HG03442 (cell line): ENCODE results near the gene PDCL3.
A peak's percentile ranks its signal among the peaks of the same experiment; 100 is the strongest.

Experiments used
- ATAC-seq: cut with Tn5 transposase; IDR thresholded peaks from one replicate; pipeline ENCODE4 v1.9.1; 2021; ENCODE audit warnings: mild to moderate bottlenecking, moderate library complexity; ENCODE audit not compliant: unreplicated experiment

PDCL3 gene

DNA sequence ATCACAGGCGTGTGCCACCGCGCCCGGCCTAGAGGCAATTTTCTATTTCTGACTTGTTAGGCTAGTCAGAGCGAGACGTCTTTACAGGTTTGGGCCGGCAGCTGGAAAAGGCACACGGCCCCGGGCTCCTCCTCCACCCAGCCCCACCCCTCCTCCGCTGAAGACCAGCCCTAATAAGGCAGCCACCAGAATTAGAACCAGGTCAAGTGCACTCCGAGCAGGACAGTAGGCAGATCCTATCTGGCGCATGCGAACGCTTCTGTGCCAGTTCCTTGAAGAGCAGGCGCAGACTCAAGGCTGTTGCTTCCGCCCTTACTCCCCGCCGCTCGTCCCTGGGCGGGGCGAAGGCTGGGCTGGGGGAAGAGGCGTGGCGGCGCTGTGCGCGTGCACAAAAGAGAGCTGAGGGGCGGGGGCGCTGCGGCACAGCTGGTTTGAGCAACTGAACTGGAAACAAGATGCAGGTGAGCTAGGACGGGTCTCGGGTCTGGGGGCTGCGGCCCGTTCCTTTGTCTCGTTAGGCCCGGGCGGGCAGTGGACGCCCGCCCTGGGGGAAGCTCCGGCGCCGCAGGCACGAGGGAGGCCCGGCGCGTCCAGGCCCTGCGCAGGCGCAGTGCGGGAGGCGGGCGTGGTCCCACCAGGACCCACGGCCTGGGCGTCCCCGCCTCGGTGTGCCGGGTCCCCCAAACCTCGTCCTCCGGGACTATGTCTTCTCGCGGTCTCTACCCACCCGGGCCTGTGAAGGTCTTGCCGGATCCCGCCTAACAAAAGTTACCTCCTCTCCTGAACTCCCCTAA is at the start of gene PDCL3:
Gene PDCL3, plus strand, starts transcription at position 381 of the 794 bp plus-strand sequence. Its CDS starts 75 bp downstream, at position 456.
- peak; percentile 95 for ATAC-seq

DNA sequence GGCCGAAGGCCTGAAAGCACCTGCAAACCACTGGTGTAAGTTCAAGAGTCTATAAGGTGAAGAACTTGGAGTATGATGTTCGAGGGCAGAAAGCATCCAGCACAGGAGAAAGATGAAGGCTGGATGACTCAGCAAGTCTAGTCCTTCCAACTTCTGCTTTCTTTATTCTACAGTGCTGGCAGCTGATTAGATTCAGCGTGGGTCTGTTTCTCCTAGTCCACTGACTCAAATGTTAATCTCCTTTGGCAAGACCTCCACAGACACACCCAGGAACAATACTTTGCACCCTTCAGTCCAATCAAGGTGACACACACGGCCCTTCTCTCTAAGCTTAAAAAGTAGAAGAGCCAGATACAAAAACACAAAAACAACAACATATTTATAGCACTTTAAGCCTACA is 49.1 kb upstream of the PDCL3 start:
- no peak for ATAC-seq

DNA sequence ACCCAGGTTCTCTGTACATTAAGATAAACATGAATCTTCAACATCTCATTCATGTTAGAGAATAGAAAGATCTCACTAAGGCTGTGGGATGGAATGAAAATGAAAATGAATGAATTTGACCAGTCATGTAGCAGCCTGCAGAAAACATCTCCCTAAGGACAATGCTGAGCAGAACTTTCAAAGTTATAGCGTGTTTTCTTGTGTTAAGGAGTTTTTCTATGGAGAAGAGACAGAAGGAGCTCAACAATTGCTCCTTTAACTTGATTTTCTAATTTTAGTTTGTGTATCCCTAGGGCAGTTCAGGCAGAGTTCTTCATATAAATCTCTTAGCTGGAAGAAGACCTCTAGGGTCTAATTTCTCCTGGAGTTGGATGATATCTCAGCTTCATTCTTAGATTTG is 45.2 kb upstream of the PDCL3 start:
- ATAC-seq: no peak

DNA sequence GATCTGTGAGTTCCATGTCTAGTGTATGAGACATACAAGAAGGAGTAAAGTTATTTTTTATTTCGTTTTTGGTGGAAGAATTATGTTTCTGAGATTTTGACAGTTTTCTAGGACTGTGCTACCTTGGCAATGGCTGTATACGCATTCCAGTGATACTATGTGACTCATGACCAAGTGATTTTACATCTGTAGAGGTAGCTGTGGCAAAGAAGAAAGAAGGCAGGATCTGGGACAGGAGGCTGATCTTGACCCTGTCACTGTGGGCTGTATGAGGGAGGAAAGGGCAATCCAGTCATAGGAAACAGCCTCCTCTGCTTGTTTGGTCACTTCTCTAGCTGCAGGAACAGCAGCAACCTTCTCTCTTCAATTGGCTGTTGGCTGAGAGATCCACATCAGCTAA is 44.0 kb upstream of the PDCL3 start:
- ATAC-seq: no peak

DNA sequence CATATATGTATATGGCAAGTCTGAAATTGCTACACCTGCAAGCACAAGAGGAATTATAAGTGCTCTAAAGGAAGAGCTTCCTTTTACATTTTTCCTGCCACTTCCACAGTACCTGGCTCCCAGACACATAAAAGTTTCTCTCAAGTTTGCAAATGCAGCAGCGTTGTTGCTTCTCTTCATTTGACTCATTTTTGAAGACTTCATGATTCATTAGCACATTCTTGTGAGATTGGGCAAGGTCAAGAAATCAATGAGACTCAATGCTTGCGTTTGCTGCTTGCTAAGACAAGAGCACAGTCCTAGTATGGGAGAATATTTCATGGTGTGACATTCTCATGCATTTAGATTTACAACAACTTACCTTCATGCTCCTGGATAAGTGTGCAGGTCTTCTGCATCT is 42.6 kb upstream of the PDCL3 start:
- ATAC-seq: no peak

DNA sequence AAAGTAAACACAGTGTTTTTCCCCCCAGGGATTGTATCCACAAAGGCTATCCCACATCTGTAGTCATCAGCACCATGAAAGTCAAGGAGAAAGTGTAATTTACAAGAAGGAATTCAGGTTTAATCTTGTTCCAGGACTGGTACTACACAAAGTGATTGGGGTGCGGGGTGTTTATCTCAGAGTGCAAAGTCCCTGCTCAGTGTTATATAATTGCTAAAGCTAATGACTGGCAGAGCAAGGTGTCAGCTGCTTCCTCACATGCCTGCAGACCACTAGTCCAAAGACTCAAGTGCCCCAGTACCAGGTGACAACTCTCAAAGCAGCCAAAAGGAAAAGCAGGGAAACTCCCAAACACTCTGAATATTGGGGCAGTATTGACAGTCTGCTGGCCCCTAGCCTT is 40.4 kb upstream of the PDCL3 start:
- no peak for ATAC-seq

DNA sequence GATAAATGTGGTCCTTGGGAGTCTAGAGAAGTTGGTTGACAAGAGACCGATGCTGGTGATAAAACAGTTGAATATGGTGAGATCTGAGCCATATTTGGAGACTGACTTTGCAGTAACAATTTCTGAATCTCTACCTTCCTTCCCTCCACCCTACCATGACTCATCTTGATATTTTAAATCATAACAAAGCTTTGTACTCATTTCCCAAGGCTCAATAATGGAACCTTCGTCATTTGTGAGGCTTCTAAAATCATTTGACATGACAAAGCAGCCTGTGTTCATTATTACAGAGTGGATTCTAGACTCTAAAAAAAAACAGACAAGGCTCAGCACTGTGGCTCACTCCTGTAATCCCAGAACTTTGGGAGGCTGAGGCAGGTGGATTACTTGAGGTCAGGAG is 38.5 kb upstream of the PDCL3 start:
- ATAC-seq: no peak

DNA sequence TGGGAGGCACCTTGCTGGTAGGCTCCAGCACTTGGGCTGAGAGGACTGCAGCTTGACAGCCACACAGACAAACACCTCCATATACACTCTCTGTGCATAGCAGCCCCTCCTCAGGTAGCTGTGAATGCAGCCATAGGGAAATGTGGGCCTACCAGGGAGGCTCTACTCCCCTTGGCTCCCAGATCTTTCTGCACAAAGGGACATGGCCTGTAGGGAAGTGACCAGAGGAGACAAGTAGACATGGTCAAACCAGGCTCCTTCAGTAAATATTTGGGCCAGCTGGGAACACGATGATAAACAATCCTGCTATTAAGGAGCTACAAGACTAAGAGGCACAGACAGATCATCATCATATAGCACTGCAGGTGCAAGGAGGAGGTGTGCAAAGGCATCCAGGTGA is 35.9 kb upstream of the PDCL3 start:
- no peak for ATAC-seq

DNA sequence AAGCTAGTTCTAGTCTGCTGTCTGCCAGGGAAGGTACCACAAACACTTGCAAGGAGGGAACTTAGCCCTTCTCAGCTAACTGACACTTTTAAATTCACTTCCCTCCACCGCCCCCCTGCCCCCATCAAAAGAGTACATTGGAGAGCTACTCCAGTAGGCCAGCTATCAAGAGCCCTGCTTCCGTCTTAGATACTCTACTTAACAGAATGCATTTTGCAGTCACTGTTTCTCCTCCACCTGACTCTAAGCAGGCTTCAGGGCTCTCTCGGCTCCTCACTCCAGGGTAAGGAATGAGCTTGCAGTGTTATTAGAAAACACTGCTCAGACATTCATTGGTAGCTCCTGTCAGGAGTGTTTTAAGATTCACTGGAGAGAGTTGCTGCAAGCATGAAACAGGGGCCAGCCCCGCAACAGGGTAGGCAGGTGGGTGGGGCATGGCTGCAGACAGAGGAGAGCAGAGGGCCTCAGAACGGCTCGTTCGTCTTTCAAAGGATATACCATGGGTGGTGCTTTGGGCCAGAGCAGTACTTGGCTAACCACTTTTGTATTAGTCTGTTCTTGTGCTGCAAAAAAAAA is 35.3 kb upstream of the PDCL3 start:
- ATAC-seq: no peak

DNA sequence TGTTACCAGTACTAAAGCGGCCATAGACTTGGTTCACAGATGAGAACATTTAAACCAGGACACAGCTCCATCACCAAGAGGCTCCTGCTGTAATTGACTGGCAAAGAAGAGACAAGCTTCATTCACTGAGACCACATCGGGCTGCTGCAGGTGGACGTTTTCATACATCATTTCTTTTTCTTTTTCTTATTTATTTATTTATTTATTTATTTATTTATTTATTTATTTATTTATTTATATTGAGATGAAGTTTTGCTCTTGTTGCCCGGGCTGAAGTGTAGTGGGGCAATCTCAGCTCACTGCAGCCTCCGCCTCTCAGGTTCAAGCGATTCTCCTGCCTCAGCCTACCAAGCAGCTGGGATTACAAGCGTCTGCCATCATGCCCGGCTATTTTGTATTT is 33.6 kb upstream of the PDCL3 start:
- no peak for ATAC-seq

DNA sequence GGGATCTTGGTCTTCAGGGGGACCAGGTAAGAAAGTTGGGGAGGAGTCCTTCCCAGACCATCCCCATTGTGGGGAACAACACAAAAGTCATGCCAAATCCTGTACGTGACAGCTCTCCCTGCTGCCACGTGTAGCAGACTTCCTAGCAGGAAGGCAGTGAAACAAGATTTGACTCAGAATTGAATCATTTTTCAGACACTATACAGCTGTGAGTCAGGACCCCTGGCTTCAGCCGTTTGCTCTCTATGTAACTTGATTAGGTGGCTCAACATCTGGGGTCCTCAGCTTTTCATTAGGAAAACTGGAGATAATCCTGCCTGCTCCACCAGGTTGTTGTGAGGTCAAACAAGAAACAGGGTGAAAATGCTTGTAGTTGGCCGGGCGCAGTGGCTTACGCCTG is 32.9 kb upstream of the PDCL3 start:
- ATAC-seq: no peak

DNA sequence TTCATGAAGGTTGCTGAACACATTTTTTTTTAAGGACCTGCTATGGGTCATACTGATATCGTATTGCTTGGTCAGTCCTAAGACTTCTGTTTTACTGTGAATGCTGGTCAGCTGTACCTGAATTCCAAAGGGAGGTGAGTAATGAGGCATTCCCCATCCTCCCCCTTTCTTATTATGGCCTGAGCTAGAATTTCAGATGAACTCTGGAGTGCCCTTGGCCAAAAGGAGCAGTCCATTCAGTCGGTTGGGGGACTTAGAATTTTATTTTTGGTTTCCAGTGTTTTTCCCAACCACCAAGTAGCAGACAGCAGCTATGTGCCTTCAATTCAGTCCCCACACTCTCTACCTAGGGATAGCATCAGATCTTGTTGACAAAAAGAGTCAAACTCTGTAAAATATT is 26.9 kb upstream of the PDCL3 start:
- no peak for ATAC-seq

DNA sequence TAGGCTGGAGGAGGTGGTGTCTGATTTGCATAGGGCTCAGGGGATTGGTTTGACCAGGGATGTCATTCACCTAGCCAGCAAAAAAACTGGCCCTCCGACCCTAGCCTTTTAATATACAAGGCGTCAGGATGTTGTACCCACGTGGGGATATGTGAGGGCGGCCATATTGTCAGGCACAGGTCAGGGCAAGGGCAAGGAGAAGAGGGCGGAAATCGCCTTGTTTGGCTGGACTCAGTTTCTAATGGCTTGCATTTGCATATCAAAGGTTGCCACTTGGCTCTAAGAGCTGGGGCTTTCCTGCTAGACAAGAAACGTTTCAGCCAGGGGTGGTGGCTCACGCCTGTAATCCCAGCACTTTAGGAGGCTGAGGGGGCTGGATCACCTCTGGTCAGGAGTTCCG is 24.9 kb upstream of the PDCL3 start:
- ATAC-seq: no peak

DNA sequence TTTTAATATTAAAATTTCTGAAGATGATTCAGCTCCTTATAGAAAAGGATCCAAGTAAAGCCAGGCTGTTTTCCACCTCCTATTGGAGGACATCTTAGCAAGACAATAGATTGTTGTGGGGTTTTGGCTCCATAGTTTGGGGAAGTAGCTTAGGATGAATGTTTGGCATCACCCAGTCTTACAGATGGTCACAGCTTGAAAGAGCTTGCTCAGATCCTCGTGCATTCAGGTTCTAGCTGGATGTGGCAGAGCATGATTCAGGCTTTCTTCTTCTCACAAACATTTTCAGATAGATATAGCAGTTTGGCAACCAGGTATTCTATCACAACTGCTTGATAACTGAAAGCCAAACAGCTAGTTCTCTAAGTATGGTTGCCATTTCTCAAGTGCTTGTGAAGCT is 23.6 kb upstream of the PDCL3 start:
- ATAC-seq: no peak

DNA sequence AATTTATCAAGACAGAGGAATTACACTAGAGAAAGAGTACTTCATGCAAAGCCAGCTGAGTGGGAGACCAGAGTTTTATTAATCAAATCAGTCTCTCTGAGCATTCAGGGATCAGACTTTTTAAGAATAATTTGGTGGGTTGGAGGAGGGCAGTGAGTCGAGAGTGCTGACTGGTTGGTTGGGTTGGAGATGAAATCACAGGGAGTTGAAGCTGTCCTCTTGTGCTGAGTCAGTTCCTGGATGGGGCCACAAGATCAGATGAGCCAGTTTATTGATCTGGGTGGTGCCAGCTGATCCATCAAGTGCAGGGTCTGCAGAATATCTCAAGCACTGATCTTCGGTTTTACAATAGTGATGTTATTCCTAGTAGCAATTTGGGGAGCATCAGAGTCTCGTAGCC is 21.4 kb upstream of the PDCL3 start:
- ATAC-seq: no peak

DNA sequence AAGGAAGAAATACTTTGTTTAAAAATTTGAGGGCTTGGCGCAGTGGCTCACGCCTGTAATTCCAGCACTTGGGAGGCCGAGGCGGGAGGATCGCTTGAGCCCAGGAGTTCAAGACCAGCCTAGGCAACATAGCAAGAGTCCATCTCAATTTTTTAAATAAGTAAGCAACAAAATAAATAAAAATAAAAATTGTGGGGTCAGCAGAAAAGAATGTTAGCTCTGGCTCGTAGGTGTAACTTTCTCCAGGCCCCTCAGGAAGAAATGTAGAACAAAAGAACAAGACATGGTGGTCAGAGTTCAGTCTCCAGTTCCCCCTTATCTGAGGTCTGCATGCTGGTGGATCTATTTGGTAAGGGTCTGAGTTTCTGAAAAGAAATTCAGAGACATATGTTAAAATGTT is 20.4 kb upstream of the PDCL3 start:
- no peak for ATAC-seq

DNA sequence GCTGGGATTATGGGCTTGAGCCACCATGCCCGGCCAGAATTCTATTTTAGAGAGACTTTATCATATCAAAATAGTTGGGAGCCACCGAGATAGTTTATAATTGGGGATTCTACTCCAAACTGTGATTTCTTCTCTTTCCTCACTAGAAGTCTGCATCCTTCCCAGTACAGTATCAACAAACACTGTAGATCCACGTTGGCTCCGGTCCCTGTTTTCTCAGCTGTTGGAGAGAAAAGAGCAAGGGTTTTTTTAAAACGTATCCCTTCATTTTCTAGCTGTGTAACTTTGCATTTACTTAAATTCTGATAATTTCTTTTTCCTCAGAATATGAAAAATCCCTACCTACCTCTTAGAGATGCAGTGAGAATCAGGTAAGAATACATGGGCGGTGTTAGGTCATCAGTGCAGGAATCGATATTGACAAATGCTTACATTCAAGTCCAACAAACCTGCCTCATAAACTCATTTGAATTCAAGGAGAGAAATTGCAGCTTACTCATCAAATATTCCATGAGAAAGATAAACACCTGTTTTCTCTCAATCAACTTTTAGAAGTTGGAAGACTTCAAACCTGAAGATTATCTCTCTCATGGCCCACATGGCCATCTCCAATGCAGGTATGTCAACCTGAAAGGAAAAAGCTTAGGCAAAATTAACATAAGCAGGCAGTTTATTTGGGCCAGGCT is 17.7 kb upstream of the PDCL3 start:
- ATAC-seq: no peak

DNA sequence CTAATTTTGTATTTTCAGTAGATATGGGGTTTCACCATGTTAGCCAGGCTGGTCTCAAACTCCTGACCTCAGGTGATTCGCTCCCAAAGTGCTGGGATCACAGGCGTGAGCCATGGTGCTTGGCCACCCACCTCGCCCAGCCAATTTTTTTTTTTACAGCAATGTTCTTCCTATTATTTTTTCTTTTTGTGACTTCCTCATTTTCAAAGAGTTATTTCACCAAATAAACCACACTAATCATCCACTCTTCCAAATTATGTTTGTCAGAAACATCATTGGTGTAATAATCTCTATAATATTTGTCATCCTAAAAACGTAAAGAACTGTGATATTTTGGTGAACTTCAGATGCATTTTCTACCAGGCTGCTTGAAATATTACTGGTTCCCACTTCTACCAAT is 16.3 kb upstream of the PDCL3 start:
- no peak for ATAC-seq

DNA sequence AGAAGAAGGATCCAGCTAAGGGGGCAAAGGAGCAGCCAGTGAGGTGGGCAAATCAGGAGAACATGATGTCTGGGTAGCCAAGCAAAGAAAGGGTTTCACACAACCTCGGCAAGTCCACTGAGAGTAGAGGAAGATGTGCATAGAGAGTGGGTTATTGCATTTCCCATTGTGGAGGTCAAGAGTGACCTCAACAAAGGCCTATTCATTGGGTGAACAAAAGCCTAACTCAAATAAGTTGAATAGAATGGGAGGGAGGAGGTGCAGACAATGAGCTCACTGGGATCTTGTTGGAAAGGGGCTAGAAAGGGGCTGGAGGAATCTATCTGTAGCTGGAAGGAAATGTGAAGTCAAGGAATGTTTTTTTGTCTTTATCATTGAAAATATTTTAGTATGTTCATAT is 14.0 kb upstream of the PDCL3 start:
- ATAC-seq: no peak

DNA sequence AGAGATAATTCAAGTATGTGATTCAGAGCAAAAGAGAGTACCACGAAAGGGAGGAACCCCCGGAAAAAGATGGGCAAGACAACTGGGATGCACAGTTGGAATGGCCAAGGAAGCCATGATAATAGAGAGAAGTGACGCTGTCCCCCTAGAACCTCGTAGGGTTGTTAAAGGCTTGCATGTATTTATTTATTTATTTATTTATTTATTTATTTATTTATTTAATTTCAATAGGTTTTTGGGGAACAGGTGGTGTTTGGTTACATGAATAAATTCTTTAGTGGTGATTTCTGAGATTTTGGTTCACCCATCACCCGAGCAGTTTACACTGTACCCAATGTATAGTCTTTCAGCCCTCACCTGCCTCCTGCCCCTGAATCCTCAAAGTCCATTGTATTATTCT is 11.5 kb upstream of the PDCL3 start:
- no peak for ATAC-seq

DNA sequence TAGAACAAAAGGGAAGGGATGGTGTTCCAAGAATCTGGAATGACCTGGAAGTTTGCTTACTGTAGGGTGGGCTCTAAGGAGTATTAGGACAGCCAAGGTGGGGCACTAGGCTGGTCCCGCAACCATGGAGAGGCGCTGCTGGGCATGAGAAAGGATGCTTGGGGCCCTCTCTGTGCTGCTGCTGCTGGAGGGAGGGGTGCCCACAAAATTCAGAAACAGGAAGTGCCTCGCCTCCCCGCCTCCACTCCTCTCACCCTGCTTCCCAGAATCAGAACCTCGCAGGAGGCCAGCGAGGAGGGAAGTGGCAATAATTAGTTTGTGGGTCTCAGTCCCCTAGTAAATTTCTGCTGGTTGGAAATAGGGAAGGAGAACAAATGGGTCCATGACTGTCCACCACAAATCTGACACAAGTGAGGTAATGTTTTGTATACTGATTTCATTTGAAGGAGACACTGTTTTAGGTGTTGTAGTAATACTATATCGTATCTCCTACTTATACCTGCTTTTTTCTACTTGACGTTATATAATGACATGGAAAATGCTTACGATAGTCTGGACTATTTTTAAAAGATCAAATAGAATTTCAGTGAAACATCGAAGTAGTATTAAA is 7.9 kb upstream of the PDCL3 start:
- no peak for ATAC-seq

DNA sequence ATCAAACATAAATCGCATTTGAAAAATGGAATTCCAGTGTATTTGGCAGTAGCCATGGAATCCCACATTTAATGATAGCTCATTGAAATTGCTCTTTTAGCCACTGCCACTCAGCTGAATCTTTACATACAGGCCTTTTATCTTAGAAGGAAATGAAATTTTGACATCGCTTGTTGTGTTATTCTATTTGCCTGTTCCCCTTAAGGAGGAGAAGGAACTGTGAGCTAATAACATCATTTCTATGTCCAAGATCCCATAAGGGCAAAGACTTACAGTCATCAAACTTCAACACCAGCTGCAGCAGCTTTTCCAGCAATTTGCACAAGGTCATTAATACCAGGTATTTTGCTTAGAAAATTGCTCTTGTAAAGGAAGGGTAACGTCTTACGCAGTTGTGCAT is 6.0 kb upstream of the PDCL3 start:
- no peak for ATAC-seq
